HepG2 (cell line): Measurements from ENCODE around the gene TBATA. TPM values are rescaled to one million over a fixed set of nuclear protein-coding genes. Genes with fewer than 3 reads are reported as not detected.
A peak's percentile ranks its signal among the peaks of the same experiment; 100 is the strongest.

Experiments used
- CCDC6 ChIP-seq: sonication (generic); formaldehyde crosslinking; IDR thresholded peaks from 2 replicates; pipeline ENCODE4 v1.8.1; 2022; ENCODE audit warnings: mild to moderate bottlenecking, missing genetic modification reagents, moderate library complexity
- E2F1 ChIP-seq: sonication (generic); formaldehyde crosslinking; IDR thresholded peaks from 2 replicates; pipeline ENCODE4 v1.5.0; 2020; ENCODE audit warnings: missing genetic modification reagents
- FOSL1 ChIP-seq: sonication (generic); formaldehyde crosslinking; IDR thresholded peaks from 2 replicates; pipeline ENCODE4 v1.9.0; 2021; ENCODE audit warnings: missing genetic modification reagents, borderline replicate concordance
- GATAD2A ChIP-seq: IDR thresholded peaks from 2 replicates; pipeline ENCODE4 v1.6.1; 2016
- HDAC1 ChIP-seq: sonication (generic); formaldehyde crosslinking; IDR thresholded peaks from 2 replicates; pipeline ENCODE4 v1.5.1; 2020; ENCODE audit warnings: mild to moderate bottlenecking, missing genetic modification reagents
- HNRNPH1 ChIP-seq: fragments of 200-400 bp; formaldehyde crosslinking; optimal IDR thresholded peaks from 2 replicates; pipeline ENCODE3; 2017; ENCODE audit warnings: mild to moderate bottlenecking, low read depth, low read length
- KDM6A ChIP-seq: IDR thresholded peaks from 2 replicates; pipeline ENCODE4 v1.6.1; 2016; ENCODE audit warnings: low read depth
- LCORL ChIP-seq, 2 experiments: fragments of 450-650 bp in 1 of 2; sonication (generic) in 1 of 2; formaldehyde crosslinking in 1 of 2; IDR thresholded peaks; 2 replicates each; pipeline versions ENCODE4 v1.5.0 to v1.6.1; 2017 to 2020; ENCODE audit warnings: antibody characterized with exemption in 1 of 2, missing genetic modification reagents in 1 of 2
- MBD4 ChIP-seq: IDR thresholded peaks from 2 replicates; pipeline ENCODE4 v1.6.1; 2012; ENCODE audit warnings: low read length, inconsistent platforms, borderline replicate concordance
- NPAS2 ChIP-seq: sonication (generic); formaldehyde crosslinking; IDR thresholded peaks from 2 replicates; pipeline ENCODE4 v1.8.0; 2022; ENCODE audit warnings: mild to moderate bottlenecking, missing genetic modification reagents, borderline replicate concordance
- PAWR ChIP-seq: sonication (generic); formaldehyde crosslinking; IDR thresholded peaks from 2 replicates; pipeline ENCODE4 v1.4.0; 2020; ENCODE audit warnings: missing genetic modification reagents, mild to moderate bottlenecking, borderline replicate concordance
- PAXIP1 ChIP-seq: sonication (generic); formaldehyde crosslinking; conservative IDR thresholded peaks from 2 replicates; pipeline ENCODE4 v1.4.0; 2020; ENCODE audit warnings: mild to moderate bottlenecking, missing genetic modification reagents, moderate library complexity
- RFXANK ChIP-seq: IDR thresholded peaks from 2 replicates; pipeline ENCODE4 v1.6.1; 2016
- TCF7 ChIP-seq: sonication (generic); IDR thresholded peaks from 2 replicates; pipeline ENCODE4 v1.6.1; 2016; ENCODE audit warnings: antibody characterized with exemption, low read depth
- TEAD3 ChIP-seq: optimal IDR thresholded peaks from 2 replicates; pipeline ENCODE3; 2016; ENCODE audit warnings: borderline replicate concordance
- ZMAT3 ChIP-seq: sonication (generic); formaldehyde crosslinking; conservative IDR thresholded peaks from 2 replicates; pipeline ENCODE4 v1.7.0; 2021; ENCODE audit warnings: missing genetic modification reagents
- ZNF20 ChIP-seq: sonication (generic); formaldehyde crosslinking; IDR thresholded peaks from 2 replicates; pipeline ENCODE4 v1.4.0; 2020; ENCODE audit warnings: mild to moderate bottlenecking, moderate library complexity, missing genetic modification reagents
- ZNF335 ChIP-seq: sonication (generic); formaldehyde crosslinking; IDR thresholded peaks from 2 replicates; pipeline ENCODE4 v1.4.0; 2020; ENCODE audit warnings: missing genetic modification reagents
- ZNF496 ChIP-seq: sonication (generic); formaldehyde crosslinking; IDR thresholded peaks from 2 replicates; pipeline ENCODE4 v1.8.1; 2023; ENCODE audit warnings: mild to moderate bottlenecking, moderate library complexity, missing genetic modification reagents; ENCODE audit not compliant: insufficient replicate concordance
- ZSCAN29 ChIP-seq: sonication (generic); formaldehyde crosslinking; conservative IDR thresholded peaks from 2 replicates; pipeline ENCODE4 v1.4.0; 2020; ENCODE audit warnings: mild to moderate bottlenecking, missing genetic modification reagents
- polyA plus RNA-seq, 8 experiments: library from polyadenylated mRNA; depleted of rRNA in 3 of 8; stranded (reverse) in 7 of 8; unstranded in 1 of 8; fragments of >200 nt; fragmentation: Illumina TruSeq in 4 of 8; extraction: Trizol in 4 of 8; gene quantifications; 2 replicates each; pipeline versions ENCODE4 v1.2.1 to v1.2.3, GENCODE V29; 2011 to 2016; ENCODE audit warnings: low read depth in 4 of 8, missing spikeins in 1 of 8, mixed read lengths in 1 of 8; ENCODE audit not compliant: insufficient read depth in 1 of 8
- total RNA-seq, 5 experiments: library from RNA; depleted of rRNA; stranded (reverse); fragments of >200 nt; fragmentation: Illumina TruSeq; extraction: Trizol; gene quantifications; 2 replicates each; pipeline ENCODE4 v1.2.3, GENCODE V29; 2016; ENCODE audit warnings: low read depth in 1 of 5
- TF ChIP-seq, protein P1 (sequence below): sonication (generic); formaldehyde crosslinking; IDR thresholded peaks from 2 replicates; pipeline ENCODE4 v1.5.0; 2020; ENCODE audit warnings: mild to moderate bottlenecking, missing genetic modification reagents, borderline replicate concordance
- TF ChIP-seq, protein P2 (sequence below): sonication (generic); formaldehyde crosslinking; IDR thresholded peaks from 2 replicates; pipeline ENCODE4 v1.4.0; 2020; ENCODE audit warnings: low read depth, mild to moderate bottlenecking, missing genetic modification reagents

Gene TBATA
- total and polyA plus RNA-seq, 2 of the 13 experiments (the other 11 are each of a cell fraction or from before 2014, with no cell fraction given) = not detected

GRCh38 chr10:70834441-70835151 lies 49.4 kb upstream of the TBATA start (continued):
- no peak for TF ChIP-seq LCORL (IDR thresholded peaks at IDR 0.05)
- TF ChIP-seq LCORL (CRISPR knock-in tag; IDR thresholded peaks at IDR 0.05) = no peak
- no peak for TF ChIP-seq ZNF335 (CRISPR knock-in tag)
- TF ChIP-seq FOSL1 (CRISPR knock-in tag) = no peak
- peak; percentile 18 for TF ChIP-seq TEAD3 (CRISPR knock-in tag)
- no peak for TF ChIP-seq ZNF496 (CRISPR knock-in tag)
- no peak for TF ChIP-seq MBD4
- no peak for TF ChIP-seq E2F1 (CRISPR knock-in tag)
- no peak for TF ChIP-seq CCDC6 (CRISPR knock-in tag)
- TF ChIP-seq, protein P1, sequence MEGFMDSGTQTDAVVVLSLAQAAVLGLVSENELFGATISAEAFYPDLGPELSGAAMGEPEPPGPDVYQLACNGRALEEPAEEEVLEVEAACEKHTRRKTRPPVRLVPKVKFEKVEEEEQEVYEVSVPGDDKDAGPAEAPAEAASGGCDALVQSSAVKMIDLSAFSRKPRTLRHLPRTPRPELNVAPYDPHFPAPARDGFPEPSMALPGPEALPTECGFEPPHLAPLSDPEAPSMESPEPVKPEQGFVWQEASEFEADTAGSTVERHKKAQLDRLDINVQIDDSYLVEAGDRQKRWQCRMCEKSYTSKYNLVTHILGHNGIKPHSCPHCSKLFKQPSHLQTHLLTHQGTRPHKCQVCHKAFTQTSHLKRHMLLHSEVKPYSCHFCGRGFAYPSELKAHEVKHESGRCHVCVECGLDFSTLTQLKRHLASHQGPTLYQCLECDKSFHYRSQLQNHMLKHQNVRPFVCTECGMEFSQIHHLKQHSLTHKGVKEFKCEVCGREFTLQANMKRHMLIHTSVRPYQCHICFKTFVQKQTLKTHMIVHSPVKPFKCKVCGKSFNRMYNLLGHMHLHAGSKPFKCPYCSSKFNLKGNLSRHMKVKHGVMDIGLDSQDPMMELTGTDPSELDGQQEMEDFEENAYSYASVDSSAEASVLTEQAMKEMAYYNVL (CRISPR knock-in tag) = no peak
- no peak for TF ChIP-seq HNRNPH1
- TF ChIP-seq PAWR (CRISPR knock-in tag) = no peak
- no peak for TF ChIP-seq ZMAT3 (CRISPR knock-in tag)
- TF ChIP-seq RFXANK = no peak
- TF ChIP-seq, protein P2, sequence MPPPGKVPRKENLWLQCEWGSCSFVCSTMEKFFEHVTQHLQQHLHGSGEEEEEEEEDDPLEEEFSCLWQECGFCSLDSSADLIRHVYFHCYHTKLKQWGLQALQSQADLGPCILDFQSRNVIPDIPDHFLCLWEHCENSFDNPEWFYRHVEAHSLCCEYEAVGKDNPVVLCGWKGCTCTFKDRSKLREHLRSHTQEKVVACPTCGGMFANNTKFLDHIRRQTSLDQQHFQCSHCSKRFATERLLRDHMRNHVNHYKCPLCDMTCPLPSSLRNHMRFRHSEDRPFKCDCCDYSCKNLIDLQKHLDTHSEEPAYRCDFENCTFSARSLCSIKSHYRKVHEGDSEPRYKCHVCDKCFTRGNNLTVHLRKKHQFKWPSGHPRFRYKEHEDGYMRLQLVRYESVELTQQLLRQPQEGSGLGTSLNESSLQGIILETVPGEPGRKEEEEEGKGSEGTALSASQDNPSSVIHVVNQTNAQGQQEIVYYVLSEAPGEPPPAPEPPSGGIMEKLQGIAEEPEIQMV (CRISPR knock-in tag) = no peak
- TF ChIP-seq PAXIP1 (CRISPR knock-in tag) = peak; percentile 47
- no peak for TF ChIP-seq NPAS2 (CRISPR knock-in tag)
- TF ChIP-seq KDM6A (CRISPR knock-in tag) = 0 out of 2 replicates have a peak, but pooled peaks have one; percentile 16
- TF ChIP-seq HDAC1 (CRISPR knock-in tag) = peak; percentile 35; the same call in 1 of the 2 replicates
- no peak for TF ChIP-seq TCF7
- 0 out of 2 replicates have a peak, but pooled peaks have one; percentile 15 for TF ChIP-seq GATAD2A (CRISPR knock-in tag)
- no peak for TF ChIP-seq ZNF20 (CRISPR knock-in tag)
- TF ChIP-seq ZSCAN29 (CRISPR knock-in tag) = no peak
